NCI-H187 (cell line): Measurements from ENCODE around the gene PRDM4.

Source experiments
- DNase-seq, 2 experiments: peaks; one replicate each; lab custom pipeline; 2025; lab: John Stamatoyannopoulos, UW

The PRDM4 gene

DNA sequence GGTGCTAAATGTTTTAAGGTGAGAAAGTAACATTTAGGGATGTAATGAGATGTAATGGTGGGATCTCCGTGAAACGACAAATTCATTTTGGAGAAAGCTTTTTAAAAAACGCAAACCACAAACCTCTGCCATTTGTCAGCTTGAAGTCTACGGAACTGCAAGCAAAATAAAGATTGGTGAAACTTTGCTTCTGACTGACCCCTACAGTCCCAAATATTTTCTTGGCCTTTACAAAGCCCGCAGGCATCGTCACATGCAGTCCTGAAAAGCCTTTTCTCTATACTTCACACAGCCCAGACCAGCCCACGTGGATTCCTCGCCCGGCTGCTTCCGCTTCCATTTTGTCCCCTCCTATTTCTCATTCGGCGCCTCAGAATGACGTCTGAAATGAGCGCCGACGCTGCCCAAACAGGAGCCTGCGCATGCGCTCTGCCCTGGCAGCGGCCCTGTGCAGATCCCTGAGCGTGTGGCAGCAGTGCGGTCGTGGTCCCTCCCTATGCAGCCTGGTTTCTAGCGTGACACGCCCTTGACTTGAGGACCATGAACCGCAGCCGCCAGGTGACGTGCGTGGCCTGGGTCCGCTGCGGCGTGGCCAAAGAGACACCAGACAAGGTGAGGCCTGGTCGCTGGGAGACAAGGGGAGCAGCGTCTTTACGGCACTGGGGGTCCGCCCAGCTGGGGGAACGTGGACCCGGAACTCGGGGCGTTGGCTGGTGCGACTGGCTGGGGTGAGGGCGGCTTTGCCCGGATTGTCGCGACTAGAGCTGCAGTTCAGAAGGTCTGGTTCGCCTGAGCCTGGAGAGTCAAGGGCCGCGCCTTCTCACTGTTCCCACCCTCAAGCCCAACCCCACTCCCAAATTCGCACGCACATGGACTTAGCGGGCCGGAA, 75.3 kb downstream of the PRDM4 start, which contains the start of gene PWP1:
TSS of gene PWP1 (plus strand) at position 440 of the 889 bp plus-strand sequence. CDS start at position 541, 101 bp downstream.
- peak; percentile 93 to 95 for DNase-seq

DNA sequence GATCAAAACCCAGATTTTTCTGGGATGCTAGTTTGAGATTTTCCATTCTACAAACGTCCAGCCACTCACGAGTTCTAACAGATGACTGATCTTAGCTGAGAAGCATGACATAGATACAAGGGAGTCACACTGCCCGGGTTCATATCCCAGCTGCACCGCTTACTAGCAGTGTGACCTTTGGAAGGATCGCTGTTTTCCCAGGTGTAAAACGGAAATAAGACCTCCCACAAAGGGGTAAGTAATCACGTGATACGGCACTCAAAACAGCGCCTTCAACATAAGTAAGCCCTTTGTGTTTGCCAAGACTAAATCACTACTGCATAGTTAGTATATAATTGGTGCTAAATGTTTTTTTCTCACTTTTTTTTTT, 76.0 kb downstream of the PRDM4 start:
- peak; percentile 18 to 64 for DNase-seq

- no peak for DNase-seq
Measured at GRCh38 chr12:107684029-107684795, 76.7 kb downstream of the PRDM4 start.
